ENCODE measurements around the gene ZNF575. TPM values are rescaled to one million over a fixed set of nuclear protein-coding genes. Genes with fewer than 3 reads are reported as not detected.
"Not testable (repeated sequence)": the region's sequence is repeated elsewhere in the genome, so short reads cannot be mapped to it uniquely, and the experiment has no call there.

Gene ZNF575
- total and polyA plus RNA-seq, 2 experiments from 2014 or later = 0.10 to 0.65 TPM

DNA sequence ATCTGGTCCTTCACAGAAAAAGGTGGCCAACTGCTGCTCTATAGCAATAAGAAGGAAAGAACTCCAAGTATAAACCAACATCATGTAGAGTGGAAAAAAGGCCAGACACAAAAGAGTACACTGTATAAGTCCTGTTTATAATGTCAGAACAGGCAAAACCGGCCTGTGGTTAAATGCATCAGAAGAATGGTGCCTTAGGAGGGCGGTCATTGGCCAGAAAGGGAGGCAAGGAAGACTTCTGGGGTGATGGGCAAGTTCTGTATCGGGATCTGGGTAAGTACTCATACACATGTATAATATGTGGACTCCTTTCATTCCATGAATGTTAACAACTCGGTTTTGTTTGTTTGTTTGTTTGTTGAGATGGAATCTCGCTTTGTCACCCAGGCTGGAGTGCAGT is 10.1 kb upstream of the ZNF575 start:
- no peaks in the 10 kb centered on the region for H3K79me2 ChIP-seq (replicated peaks; ENCODE audit: insufficient read depth)
- H3K4me1 ChIP-seq (ENCODE audit: insufficient read depth) = peaks cover 8% of the 10 kb centered on the region; the same call in 1 of the 2 replicates
- Mint-ChIP-seq H3K27me3 (ENCODE audit: insufficient read depth, low read depth, poor library complexity) (peaks cover 21% of the 10 kb centered on the region), H3K36me3 (ENCODE audit: low read depth) (no peaks in the 10 kb centered on the region), H3K9me3 (no peaks in the 10 kb centered on the region), H3K4me1 (peaks cover 14% of the 10 kb centered on the region), H3K4me3 (no peak overlapping the region), H3K27ac (no peak overlapping the region)
- TF ChIP-seq JUNB (IDR thresholded peaks at IDR 0.05; ENCODE audit: unreplicated experiment) (no peak), ZNF331 (CRISPR knock-in tag; IDR thresholded peaks at IDR 0.05; ENCODE audit: low read depth) (no peak), ZNF114 (CRISPR knock-in tag; IDR thresholded peaks at IDR 0.05) (no peak)
- TF ChIP-seq, protein P1, sequence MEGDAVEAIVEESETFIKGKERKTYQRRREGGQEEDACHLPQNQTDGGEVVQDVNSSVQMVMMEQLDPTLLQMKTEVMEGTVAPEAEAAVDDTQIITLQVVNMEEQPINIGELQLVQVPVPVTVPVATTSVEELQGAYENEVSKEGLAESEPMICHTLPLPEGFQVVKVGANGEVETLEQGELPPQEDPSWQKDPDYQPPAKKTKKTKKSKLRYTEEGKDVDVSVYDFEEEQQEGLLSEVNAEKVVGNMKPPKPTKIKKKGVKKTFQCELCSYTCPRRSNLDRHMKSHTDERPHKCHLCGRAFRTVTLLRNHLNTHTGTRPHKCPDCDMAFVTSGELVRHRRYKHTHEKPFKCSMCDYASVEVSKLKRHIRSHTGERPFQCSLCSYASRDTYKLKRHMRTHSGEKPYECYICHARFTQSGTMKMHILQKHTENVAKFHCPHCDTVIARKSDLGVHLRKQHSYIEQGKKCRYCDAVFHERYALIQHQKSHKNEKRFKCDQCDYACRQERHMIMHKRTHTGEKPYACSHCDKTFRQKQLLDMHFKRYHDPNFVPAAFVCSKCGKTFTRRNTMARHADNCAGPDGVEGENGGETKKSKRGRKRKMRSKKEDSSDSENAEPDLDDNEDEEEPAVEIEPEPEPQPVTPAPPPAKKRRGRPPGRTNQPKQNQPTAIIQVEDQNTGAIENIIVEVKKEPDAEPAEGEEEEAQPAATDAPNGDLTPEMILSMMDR (conservative IDR thresholded peaks at IDR 0.05; ENCODE audit: low read depth in 2 of 2) = no peak
- TF ChIP-seq, protein P2, sequence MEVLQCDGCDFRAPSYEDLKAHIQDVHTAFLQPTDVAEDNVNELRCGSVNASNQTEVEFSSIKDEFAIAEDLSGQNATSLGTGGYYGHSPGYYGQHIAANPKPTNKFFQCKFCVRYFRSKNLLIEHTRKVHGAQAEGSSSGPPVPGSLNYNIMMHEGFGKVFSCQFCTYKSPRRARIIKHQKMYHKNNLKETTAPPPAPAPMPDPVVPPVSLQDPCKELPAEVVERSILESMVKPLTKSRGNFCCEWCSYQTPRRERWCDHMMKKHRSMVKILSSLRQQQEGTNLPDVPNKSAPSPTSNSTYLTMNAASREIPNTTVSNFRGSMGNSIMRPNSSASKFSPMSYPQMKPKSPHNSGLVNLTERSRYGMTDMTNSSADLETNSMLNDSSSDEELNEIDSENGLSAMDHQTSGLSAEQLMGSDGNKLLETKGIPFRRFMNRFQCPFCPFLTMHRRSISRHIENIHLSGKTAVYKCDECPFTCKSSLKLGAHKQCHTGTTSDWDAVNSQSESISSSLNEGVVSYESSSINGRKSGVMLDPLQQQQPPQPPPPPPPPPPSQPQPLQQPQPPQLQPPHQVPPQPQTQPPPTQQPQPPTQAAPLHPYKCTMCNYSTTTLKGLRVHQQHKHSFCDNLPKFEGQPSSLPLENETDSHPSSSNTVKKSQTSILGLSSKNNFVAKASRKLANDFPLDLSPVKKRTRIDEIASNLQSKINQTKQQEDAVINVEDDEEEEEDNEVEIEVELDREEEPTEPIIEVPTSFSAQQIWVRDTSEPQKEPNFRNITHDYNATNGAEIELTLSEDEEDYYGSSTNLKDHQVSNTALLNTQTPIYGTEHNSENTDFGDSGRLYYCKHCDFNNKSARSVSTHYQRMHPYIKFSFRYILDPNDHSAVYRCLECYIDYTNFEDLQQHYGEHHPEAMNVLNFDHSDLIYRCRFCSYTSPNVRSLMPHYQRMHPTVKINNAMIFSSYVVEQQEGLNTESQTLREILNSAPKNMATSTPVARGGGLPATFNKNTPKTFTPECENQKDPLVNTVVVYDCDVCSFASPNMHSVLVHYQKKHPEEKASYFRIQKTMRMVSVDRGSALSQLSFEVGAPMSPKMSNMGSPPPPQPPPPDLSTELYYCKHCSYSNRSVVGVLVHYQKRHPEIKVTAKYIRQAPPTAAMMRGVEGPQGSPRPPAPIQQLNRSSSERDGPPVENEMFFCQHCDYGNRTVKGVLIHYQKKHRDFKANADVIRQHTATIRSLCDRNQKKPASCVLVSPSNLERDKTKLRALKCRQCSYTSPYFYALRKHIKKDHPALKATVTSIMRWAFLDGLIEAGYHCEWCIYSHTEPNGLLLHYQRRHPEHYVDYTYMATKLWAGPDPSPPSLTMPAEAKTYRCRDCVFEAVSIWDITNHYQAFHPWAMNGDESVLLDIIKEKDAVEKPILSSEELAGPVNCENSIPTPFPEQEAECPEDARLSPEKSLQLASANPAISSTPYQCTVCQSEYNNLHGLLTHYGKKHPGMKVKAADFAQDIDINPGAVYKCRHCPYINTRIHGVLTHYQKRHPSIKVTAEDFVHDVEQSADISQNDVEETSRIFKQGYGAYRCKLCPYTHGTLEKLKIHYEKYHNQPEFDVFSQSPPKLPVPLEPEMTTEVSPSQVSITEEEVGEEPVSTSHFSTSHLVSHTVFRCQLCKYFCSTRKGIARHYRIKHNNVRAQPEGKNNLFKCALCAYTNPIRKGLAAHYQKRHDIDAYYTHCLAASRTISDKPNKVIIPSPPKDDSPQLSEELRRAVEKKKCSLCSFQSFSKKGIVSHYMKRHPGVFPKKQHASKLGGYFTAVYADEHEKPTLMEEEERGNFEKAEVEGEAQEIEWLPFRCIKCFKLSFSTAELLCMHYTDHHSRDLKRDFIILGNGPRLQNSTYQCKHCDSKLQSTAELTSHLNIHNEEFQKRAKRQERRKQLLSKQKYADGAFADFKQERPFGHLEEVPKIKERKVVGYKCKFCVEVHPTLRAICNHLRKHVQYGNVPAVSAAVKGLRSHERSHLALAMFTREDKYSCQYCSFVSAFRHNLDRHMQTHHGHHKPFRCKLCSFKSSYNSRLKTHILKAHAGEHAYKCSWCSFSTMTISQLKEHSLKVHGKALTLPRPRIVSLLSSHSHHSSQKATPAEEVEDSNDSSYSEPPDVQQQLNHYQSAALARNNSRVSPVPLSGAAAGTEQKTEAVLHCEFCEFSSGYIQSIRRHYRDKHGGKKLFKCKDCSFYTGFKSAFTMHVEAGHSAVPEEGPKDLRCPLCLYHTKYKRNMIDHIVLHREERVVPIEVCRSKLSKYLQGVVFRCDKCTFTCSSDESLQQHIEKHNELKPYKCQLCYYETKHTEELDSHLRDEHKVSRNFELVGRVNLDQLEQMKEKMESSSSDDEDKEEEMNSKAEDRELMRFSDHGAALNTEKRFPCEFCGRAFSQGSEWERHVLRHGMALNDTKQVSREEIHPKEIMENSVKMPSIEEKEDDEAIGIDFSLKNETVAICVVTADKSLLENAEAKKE (CRISPR knock-in tag; IDR thresholded peaks at IDR 0.05) = no peak
- TF ChIP-seq, protein P3, sequence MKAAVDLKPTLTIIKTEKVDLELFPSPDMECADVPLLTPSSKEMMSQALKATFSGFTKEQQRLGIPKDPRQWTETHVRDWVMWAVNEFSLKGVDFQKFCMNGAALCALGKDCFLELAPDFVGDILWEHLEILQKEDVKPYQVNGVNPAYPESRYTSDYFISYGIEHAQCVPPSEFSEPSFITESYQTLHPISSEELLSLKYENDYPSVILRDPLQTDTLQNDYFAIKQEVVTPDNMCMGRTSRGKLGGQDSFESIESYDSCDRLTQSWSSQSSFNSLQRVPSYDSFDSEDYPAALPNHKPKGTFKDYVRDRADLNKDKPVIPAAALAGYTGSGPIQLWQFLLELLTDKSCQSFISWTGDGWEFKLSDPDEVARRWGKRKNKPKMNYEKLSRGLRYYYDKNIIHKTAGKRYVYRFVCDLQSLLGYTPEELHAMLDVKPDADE (IDR thresholded peaks at IDR 0.05) = no peak
- H2AFZ ChIP-seq = no peak overlapping the region
- no peak overlapping the region for H3K4me2 ChIP-seq
- H3K27ac ChIP-seq (ENCODE audit: low read depth) = no peak overlapping the region
- H3K27me3 ChIP-seq (ENCODE audit: insufficient read depth) = peaks cover 21% of the 10 kb centered on the region
- DNase-seq (ENCODE audit: low spot score) (no peak), ATAC-seq (no peak)
- H3K4me3 ChIP-seq = no peak overlapping the region
- H3K9me2 ChIP-seq (ENCODE audit: insufficient read depth) = no peaks in the 10 kb centered on the region
- H3F3A ChIP-seq (replicated peaks; ENCODE audit: low read depth) = no peaks in the 10 kb centered on the region; the same call in 1 of the 2 replicates
- no peaks in the 10 kb centered on the region; the same call in 1 of the 2 replicates for H4K20me1 ChIP-seq (replicated peaks; ENCODE audit: insufficient read depth)
- no peaks in the 10 kb centered on the region for H3K36me3 ChIP-seq (ENCODE audit: insufficient read depth)

DNA sequence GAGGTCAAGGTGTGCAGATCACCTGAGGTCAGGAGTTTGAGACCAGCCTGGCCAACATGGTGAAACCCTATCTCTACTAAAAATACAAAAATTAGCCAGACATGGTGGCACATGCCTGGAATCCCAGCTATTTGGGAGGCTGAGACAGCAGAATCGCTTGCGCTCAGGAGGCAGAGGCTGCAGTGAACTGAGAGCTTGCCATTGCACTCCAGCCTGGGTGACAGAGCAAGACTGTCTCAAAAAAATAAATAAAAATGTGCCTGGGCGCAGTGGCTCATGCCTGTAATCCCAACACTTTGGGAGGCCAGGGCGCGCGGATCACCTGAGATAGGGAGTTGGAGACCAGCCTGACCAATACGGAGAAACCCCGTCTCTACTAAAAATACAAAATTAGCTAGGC is 9.3 kb upstream of the ZNF575 start:
- H3K36me3 ChIP-seq (ENCODE audit: insufficient read depth); H3K36me3 Mint-ChIP-seq (ENCODE audit: low read depth); H3K4me1 ChIP-seq (ENCODE audit: insufficient read depth); ATAC-seq; DNase-seq (ENCODE audit: low spot score); H3K9me2 ChIP-seq (ENCODE audit: insufficient read depth); H2AFZ ChIP-seq; H4K20me1 ChIP-seq (replicated peaks; ENCODE audit: insufficient read depth); H3F3A ChIP-seq (replicated peaks; ENCODE audit: low read depth); H3K4me3 Mint-ChIP-seq; H3K27ac ChIP-seq (ENCODE audit: low read depth); H3K79me2 ChIP-seq (replicated peaks; ENCODE audit: insufficient read depth); H3K4me2 ChIP-seq; H3K27ac Mint-ChIP-seq; H3K9me3 Mint-ChIP-seq; H3K4me3 ChIP-seq: not testable (repeated sequence)
- peaks cover 28% of the 10 kb centered on the region for H3K27me3 ChIP-seq (ENCODE audit: insufficient read depth)
- Mint-ChIP-seq H3K27me3 (ENCODE audit: insufficient read depth, low read depth, poor library complexity) (peaks cover 22% of the 10 kb centered on the region), H3K4me1 (peaks cover 14% of the 10 kb centered on the region)

All from GM23338 (cell line).